GM23338 (cell line): ENCODE data around the gene NUSAP1.

ENCODE experiments used
- CREB1 ChIP-seq: fragments of 250-450 bp; sonication (Bioruptor Pico); IDR thresholded peaks from 2 replicates; pipeline ENCODE4 v1.5.0; 2020; ENCODE audit warnings: low read depth, mild to moderate bottlenecking, moderate library complexity
- CTCF ChIP-seq, 2 experiments: fragments of 200-600 bp in 1 of 2; sonication (generic) in 1 of 2; conservative IDR thresholded peaks; 2 replicates each; pipeline versions ENCODE4 v1.5.1 to v1.6.1; 2016 to 2017; ENCODE audit warnings: antibody characterized with exemption in 2 of 2, low read depth in 2 of 2, mild to moderate bottlenecking in 2 of 2, moderate library complexity in 1 of 2
- ETS1 ChIP-seq: IDR thresholded peaks from 2 replicates; pipeline ENCODE4 v1.6.1; 2016; ENCODE audit warnings: antibody characterized with exemption
- EZH2 ChIP-seq: fragments of 200-600 bp; sonication (generic); IDR thresholded peaks from one replicate; pipeline ENCODE4 v1.8.0; 2017; ENCODE audit warnings: antibody characterized with exemption, mild to moderate bottlenecking, low read depth; ENCODE audit not compliant: unreplicated experiment
- EZH2phosphoT487 ChIP-seq: fragments of 200-600 bp; sonication (generic); IDR thresholded peaks from one replicate; pipeline ENCODE4 v1.8.1; 2018; ENCODE audit warnings: antibody characterized with exemption; ENCODE audit not compliant: unreplicated experiment
- JUNB ChIP-seq: IDR thresholded peaks from one replicate; pipeline ENCODE4 v1.6.1; 2016; ENCODE audit warnings: antibody characterized with exemption; ENCODE audit not compliant: unreplicated experiment
- NANOG ChIP-seq: IDR thresholded peaks from 2 replicates; pipeline ENCODE4 v1.6.1; 2016; ENCODE audit warnings: antibody characterized with exemption, borderline replicate concordance
- POLR2AphosphoS5 ChIP-seq: IDR thresholded peaks from 2 replicates; pipeline ENCODE4 v1.6.1; 2016; ENCODE audit warnings: antibody characterized with exemption, low read depth
- REST ChIP-seq: IDR thresholded peaks from one replicate; pipeline ENCODE4 v1.6.1; 2018; ENCODE audit warnings: antibody characterized with exemption; ENCODE audit not compliant: unreplicated experiment
- ZNF114 ChIP-seq: fragments of 250-450 bp; sonication (Bioruptor Pico); IDR thresholded peaks from 2 replicates; pipeline ENCODE4 v1.5.0; 2020; ENCODE audit warnings: mild to moderate bottlenecking, moderate library complexity
- ZNF331 ChIP-seq: fragments of 250-450 bp; sonication (Bioruptor Pico); IDR thresholded peaks from 2 replicates; pipeline ENCODE4 v1.5.0; 2020; ENCODE audit warnings: low read depth, mild to moderate bottlenecking, moderate library complexity
- ZNF462 ChIP-seq: fragments of 250-450 bp; sonication (Bioruptor Pico); IDR thresholded peaks from 2 replicates; pipeline ENCODE4 v1.5.0; 2020; ENCODE audit warnings: mild to moderate bottlenecking, moderate library complexity

- TF ChIP-seq NANOG (no peak), CTCF (conservative IDR thresholded peaks at IDR 0.05; ENCODE audit: low read depth in 2 of 2) (no peak), POLR2AphosphoS5 (no peak), EZH2 (no peak), ZNF331 (CRISPR knock-in tag) (no peak), REST (no peak), JUNB (no peak), EZH2phosphoT487 (no peak), ETS1 (no peak), CREB1 (no peak), ZNF462 (no peak), ZNF114 (CRISPR knock-in tag) (no peak)
Observed at GRCh38 chr15:41309226-41309905, 23.3 kb upstream of the NUSAP1 start.
